Endothelial cell of umbilical vein (primary cell): ENCODE measurements around the gene SYTL5. TPM values are rescaled to one million over a fixed set of nuclear protein-coding genes. Genes with fewer than 3 reads are reported as not detected.

Experiments
- BruUV-seq: library from RNA; stranded (reverse); fragments of 400-500 nt; replicated peaks from 2 replicates; lab custom pipeline; 2021; lab: Mats Ljungman, UMichigan
- CTCF ChIA-PET: fragments of 300-600, 350-600 bp; sonication (Branson Sonifier 250); formaldehyde crosslinking; loops from one replicate; lab custom pipeline; 2021; ENCODE audit warnings: antibody characterized with exemption, inconsistent platforms; lab: Charles Lee
- POLR2A ChIA-PET: fragments of 300-600, 350-600 bp; sonication (Branson Sonifier 250); formaldehyde crosslinking; loops from one replicate; lab custom pipeline; 2021; ENCODE audit warnings: antibody characterized with exemption, inconsistent platforms; lab: Charles Lee
- DNase-seq: peaks from one replicate; pipeline ENCODE4 v3.0.0-alpha.2; 2011; ENCODE audit warnings: low read depth, low spot score
- FAIRE-seq: peaks from 2 replicates; lab custom pipeline; 2011; peaks lifted over from hg19 to GRCh38; lab: Jason Lieb, UNC
- H2AFZ ChIP-seq: 2 replicates; pipeline ENCODE4 v1.6.0; 2012; ENCODE audit warnings: low read depth, low read length, control low read depth, inconsistent platforms
- H3K27ac ChIP-seq: 2 replicates; pipeline ENCODE4 v1.5.1; 2011; ENCODE audit warnings: low read depth, mild to moderate bottlenecking, control low read depth, low read length, moderate library complexity; ENCODE audit not compliant: insufficient read depth
- H3K27me3 ChIP-seq, 2 experiments: 2 replicates each; pipeline versions ENCODE4 v1.6.0 to v1.6.1; 2011; ENCODE audit warnings: low read length in 2 of 2, mixed read lengths in 1 of 2; ENCODE audit not compliant: control insufficient read depth in 2 of 2, insufficient read depth in 2 of 2
- H3K36me3 ChIP-seq, 2 experiments: 2 replicates in 1 of 2; 3 replicates in 1 of 2; pipeline ENCODE4 v1.5.1; 2011; ENCODE audit warnings: low read length in 2 of 2, mild to moderate bottlenecking in 1 of 2, moderate library complexity in 1 of 2; ENCODE audit not compliant: control insufficient read depth in 2 of 2, insufficient read depth in 2 of 2; ENCODE audit errors: extremely low read depth in 1 of 2
- H3K4me1 ChIP-seq: 3 replicates; pipeline ENCODE4 v1.5.1; 2011; ENCODE audit warnings: mild to moderate bottlenecking, low read length; ENCODE audit not compliant: control insufficient read depth, insufficient read depth; ENCODE audit errors: extremely low read depth
- H3K4me2 ChIP-seq: 2 replicates; pipeline ENCODE4 v1.6.1; 2011; ENCODE audit warnings: low read length, control low read depth, mixed read lengths; ENCODE audit not compliant: insufficient read depth
- H3K4me3 ChIP-seq, 3 experiments: fragments of 200-600 bp in 1 of 3; sonication (generic), shearing (Covaris generic) in 1 of 3; replicated peaks in 1 of 3; 2 replicates each; pipeline ENCODE4 v1.5.1; 2011 to 2016; ENCODE audit warnings: control low read depth in 3 of 3, low read length in 3 of 3, mild to moderate bottlenecking in 2 of 3, inconsistent platforms in 1 of 3, low read depth in 1 of 3, moderate library complexity in 1 of 3; ENCODE audit not compliant: insufficient read depth in 1 of 3
- H3K79me2 ChIP-seq: 2 replicates; pipeline ENCODE4 v1.6.0; 2012; ENCODE audit warnings: low read length, inconsistent platforms; ENCODE audit not compliant: control insufficient read depth, insufficient read depth
- H3K9ac ChIP-seq: replicated peaks from 2 replicates; pipeline ENCODE3; 2011; ENCODE audit warnings: low read length, control low read depth; ENCODE audit not compliant: insufficient read depth; ENCODE audit errors: extremely low read depth
- H3K9me1 ChIP-seq: replicated peaks from 3 replicates; pipeline ENCODE4 v1.6.0; 2011; ENCODE audit warnings: mild to moderate bottlenecking, low read length; ENCODE audit not compliant: control insufficient read depth, insufficient read depth; ENCODE audit errors: extremely low read depth
- H3K9me3 ChIP-seq: replicated peaks from 2 replicates; pipeline ENCODE4 v1.5.1; 2012; ENCODE audit warnings: low read length, inconsistent platforms; ENCODE audit not compliant: control insufficient read depth, insufficient read depth
- H4K20me1 ChIP-seq: replicated peaks from 2 replicates; pipeline ENCODE3; 2011; ENCODE audit warnings: mild to moderate bottlenecking, low read length; ENCODE audit not compliant: control insufficient read depth, insufficient read depth; ENCODE audit errors: extremely low read depth
- EZH2 ChIP-seq: IDR thresholded peaks from 2 replicates; pipeline ENCODE4 v1.6.1; 2012; ENCODE audit warnings: borderline replicate concordance, low read depth, mild to moderate bottlenecking, moderate library complexity, low read length, inconsistent platforms; ENCODE audit not compliant: severe bottlenecking
- FOS ChIP-seq: IDR thresholded peaks from 2 replicates; pipeline ENCODE4 v1.6.1; 2011; ENCODE audit warnings: mild to moderate bottlenecking, low read length, moderate library complexity, borderline replicate concordance; ENCODE audit not compliant: insufficient read depth
- GATA2 ChIP-seq: IDR thresholded peaks from 2 replicates; pipeline ENCODE4 v1.7.0; 2011; ENCODE audit warnings: low read depth, mild to moderate bottlenecking, moderate library complexity, mixed read lengths, low read length; ENCODE audit not compliant: insufficient read length, insufficient read depth
- JUN ChIP-seq: IDR thresholded peaks from 2 replicates; pipeline ENCODE4 v1.6.1; 2011; ENCODE audit warnings: borderline replicate concordance, low read depth; ENCODE audit not compliant: insufficient read length, insufficient read depth
- MAX ChIP-seq: IDR thresholded peaks from 2 replicates; pipeline ENCODE4 v1.6.1; 2011; ENCODE audit not compliant: insufficient read depth, insufficient read length
- MYC ChIP-seq: IDR thresholded peaks from one replicate; pipeline ENCODE4 v1.6.1; 2011; ENCODE audit warnings: mild to moderate bottlenecking, low read depth, low read length
- POLR2A ChIP-seq: IDR thresholded peaks from 2 replicates; pipeline ENCODE4 v1.6.1; 2012; ENCODE audit warnings: low read depth, mild to moderate bottlenecking, control low read depth, low read length
- POLR2AphosphoS5 ChIP-seq: IDR thresholded peaks from 2 replicates; pipeline ENCODE4 v1.6.1; 2012; ENCODE audit warnings: low read depth, mild to moderate bottlenecking, control low read depth, low read length, moderate library complexity; ENCODE audit not compliant: insufficient read depth
- dilution Hi-C: fragments of 300-500 bp; cut with MboI; formaldehyde crosslinking; loops from one replicate; pipeline ENCODE4 v1.15.0; 2019; ENCODE audit warnings: low sequenced_read_pairs; ENCODE audit not compliant: extremely low pct_ligation_motif_present
- intact Hi-C: fragments of 100-400 bp; cut with micrococcal nuclease; formaldehyde crosslinking; loops from one replicate; pipeline ENCODE4 v1.10.0; 2022
- polyA plus RNA-seq, 4 experiments: library from polyadenylated mRNA; depleted of rRNA in 3 of 4; stranded (reverse) in 3 of 4; unstranded in 1 of 4; fragments of >200 nt; gene quantifications; 2 replicates each; pipeline versions ENCODE4 v1.2.1 to v1.2.3, GENCODE V29; 2011 to 2012; ENCODE audit warnings: missing spikeins in 1 of 4
- total RNA-seq: library from RNA; stranded (reverse); gene quantifications from 2 replicates; pipeline ENCODE4 v1.2.3, GENCODE V29; 2021
- TF ChIP-seq, protein P1 (sequence below), 2 donors: IDR thresholded peaks; 1 replicate in 1 of 2; 2 replicates in 1 of 2; pipeline ENCODE4 v1.5.1; 2011; ENCODE audit warnings: low read length in 2 of 2, mild to moderate bottlenecking in 2 of 2, moderate library complexity in 2 of 2, control low read depth in 1 of 2, inconsistent platforms in 1 of 2, low read depth in 1 of 2; ENCODE audit not compliant: insufficient read depth in 1 of 2; ENCODE audit errors: extremely low read depth in 1 of 2

Gene SYTL5
- total and polyA plus RNA-seq, 2 donors (not counting 3 experiments of a cell fraction or from before 2014, with no cell fraction given): 0.01 TPM; not detected in 1

- Histone ChIP-seq H3K9ac (no peak overlapping the region), H3K27me3 (no peaks in the 10 kb centered on the region), H3K27ac (no peak overlapping the region), H3K4me2 (no peak overlapping the region), H3K9me1 (no peaks in the 10 kb centered on the region), H4K20me1 (no peaks in the 10 kb centered on the region), H3K4me1 (peaks cover 14% of the 10 kb centered on the region), H3K9me3 (no peaks in the 10 kb centered on the region), H2AFZ (no peak overlapping the region), H3K4me3 (no peak overlapping the region), H3K79me2 (no peaks in the 10 kb centered on the region), H3K36me3 (no peaks in the 10 kb centered on the region)
- ChIA-PET CTCF (interaction anchor here (0.8 kb wide), 1 partner anchor 172 kb away, joined by 3 read pairs; no protein-coding TSS in a partner anchor), POLR2A (no interaction called here)
- DNase-seq: no peak
- FAIRE-seq: no peak
- intact Hi-C loops: no loop called here
- dilution Hi-C loops: no loop called here
- no TSS peak for BruUV-seq
- TF ChIP-seq JUN: no peak
- no peak for TF ChIP-seq GATA2
- TF ChIP-seq POLR2A: no peak
- TF ChIP-seq, protein P1, sequence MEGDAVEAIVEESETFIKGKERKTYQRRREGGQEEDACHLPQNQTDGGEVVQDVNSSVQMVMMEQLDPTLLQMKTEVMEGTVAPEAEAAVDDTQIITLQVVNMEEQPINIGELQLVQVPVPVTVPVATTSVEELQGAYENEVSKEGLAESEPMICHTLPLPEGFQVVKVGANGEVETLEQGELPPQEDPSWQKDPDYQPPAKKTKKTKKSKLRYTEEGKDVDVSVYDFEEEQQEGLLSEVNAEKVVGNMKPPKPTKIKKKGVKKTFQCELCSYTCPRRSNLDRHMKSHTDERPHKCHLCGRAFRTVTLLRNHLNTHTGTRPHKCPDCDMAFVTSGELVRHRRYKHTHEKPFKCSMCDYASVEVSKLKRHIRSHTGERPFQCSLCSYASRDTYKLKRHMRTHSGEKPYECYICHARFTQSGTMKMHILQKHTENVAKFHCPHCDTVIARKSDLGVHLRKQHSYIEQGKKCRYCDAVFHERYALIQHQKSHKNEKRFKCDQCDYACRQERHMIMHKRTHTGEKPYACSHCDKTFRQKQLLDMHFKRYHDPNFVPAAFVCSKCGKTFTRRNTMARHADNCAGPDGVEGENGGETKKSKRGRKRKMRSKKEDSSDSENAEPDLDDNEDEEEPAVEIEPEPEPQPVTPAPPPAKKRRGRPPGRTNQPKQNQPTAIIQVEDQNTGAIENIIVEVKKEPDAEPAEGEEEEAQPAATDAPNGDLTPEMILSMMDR (IDR thresholded peaks at IDR 0.05; ENCODE audit: extremely low read depth in 1 of 2, insufficient read depth in 1 of 2, low read depth in 1 of 2, low read length in 2 of 2): no peak
- TF ChIP-seq POLR2AphosphoS5: no peak
- TF ChIP-seq EZH2: no peak
- TF ChIP-seq FOS: no peak
- no peak for TF ChIP-seq MYC
- TF ChIP-seq MAX: no peak
Observed at GRCh38 chrX:38105216-38105725, 98.9 kb downstream of the SYTL5 start.
